Hepatic stellate cell (primary cell): ENCODE results near the gene FOXC1.

ENCODE experiments used
- DNase-seq: peaks from one replicate; pipeline ENCODE4 v3.0.0; 2011; ENCODE audit warnings: low spot score

Gene FOXC1

DNA sequence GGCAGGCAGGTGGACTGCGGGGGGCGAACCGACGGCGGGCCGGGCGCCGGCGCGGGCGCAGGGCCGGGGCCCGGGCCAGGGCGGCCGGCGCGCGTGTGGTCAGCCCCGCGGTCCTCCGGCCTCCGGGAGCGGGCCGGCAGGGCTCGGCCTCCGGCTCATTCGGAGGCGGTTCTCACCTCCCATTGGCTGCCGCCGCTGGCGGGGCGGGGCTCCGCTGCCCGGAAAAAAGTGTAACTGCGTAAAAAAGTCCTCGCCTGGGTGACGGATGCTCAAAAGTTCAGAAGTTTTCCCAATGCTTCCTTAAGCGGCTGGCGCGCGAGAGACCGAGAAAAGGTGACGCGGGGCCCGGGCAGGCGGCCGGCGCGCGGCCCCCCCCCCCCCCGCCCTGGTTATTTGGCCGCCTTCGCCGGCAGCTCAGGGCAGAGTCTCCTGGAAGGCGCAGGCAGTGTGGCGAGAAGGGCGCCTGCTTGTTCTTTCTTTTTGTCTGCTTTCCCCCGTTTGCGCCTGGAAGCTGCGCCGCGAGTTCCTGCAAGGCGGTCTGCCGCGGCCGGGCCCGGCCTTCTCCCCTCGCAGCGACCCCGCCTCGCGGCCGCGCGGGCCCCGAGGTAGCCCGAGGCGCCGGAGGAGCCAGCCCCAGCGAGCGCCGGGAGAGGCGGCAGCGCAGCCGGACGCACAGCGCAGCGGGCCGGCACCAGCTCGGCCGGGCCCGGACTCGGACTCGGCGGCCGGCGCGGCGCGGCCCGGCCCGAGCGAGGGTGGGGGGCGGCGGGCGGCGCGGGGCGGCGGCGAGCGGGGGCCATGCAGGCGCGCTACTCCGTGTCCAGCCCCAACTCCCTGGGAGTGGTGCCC lies at the start of gene FOXC1:
TSS of gene FOXC1 (plus strand) at position 268 of the 849 bp plus-strand sequence. CDS start at position 799, 531 bp downstream.
- DNase-seq, result peak; percentile 99

DNA sequence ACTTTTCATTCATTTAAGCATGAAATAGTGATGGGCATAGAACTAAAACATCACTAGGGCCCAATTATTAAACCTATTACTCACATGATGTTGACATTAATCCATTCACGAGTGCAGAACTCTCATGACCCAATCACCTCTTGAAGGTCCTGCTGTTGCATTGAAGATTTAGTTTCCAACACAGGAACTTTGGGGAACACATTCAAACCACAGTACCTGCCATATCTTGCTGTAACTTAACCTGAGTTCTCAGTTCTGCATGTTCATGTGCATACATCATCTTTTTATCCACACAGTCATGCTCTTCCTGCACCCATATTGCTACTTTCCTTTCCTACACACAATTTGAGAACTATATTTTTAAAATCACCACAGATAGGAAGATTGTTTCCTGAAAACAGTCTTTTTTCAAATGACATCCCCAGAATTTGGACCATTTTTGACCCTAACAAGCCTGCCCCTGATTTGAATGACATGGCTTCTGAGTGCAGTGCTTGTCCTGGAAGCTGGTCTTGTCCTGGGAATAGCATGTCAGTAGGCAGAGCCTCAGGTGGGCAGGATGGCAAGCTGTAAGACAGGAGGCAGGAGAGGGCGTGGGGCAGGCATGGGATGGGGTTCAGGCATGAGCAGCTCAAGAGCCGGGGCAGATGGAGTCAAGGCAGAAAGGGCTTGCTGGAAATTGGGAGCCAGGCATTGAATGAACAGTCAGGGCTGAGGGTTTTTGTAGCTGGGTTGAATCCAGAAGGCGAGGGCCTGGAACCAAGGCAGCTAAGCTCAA lies 49.2 kb upstream of the FOXC1 start:
- no peak for DNase-seq

DNA sequence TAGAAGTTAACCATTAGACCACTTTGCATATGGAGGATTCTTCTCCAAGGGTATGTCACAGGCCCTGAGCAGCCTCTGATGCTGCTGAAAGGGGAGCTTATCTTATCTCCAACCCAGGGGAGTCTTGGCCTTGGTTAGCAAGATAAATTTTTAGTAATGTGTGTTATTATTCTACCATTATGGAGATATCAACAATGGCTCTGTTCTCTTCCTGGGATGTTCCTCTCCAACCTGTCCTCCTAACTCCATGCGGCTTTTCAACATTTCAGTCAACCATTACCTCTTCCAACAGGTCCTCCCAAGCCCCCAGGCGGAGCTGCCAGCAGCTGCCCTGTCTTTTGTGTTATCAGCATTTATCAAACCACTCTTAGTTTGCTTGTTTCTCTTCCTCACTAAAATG lies 48.4 kb upstream of the FOXC1 start:
- no peak for DNase-seq

DNA sequence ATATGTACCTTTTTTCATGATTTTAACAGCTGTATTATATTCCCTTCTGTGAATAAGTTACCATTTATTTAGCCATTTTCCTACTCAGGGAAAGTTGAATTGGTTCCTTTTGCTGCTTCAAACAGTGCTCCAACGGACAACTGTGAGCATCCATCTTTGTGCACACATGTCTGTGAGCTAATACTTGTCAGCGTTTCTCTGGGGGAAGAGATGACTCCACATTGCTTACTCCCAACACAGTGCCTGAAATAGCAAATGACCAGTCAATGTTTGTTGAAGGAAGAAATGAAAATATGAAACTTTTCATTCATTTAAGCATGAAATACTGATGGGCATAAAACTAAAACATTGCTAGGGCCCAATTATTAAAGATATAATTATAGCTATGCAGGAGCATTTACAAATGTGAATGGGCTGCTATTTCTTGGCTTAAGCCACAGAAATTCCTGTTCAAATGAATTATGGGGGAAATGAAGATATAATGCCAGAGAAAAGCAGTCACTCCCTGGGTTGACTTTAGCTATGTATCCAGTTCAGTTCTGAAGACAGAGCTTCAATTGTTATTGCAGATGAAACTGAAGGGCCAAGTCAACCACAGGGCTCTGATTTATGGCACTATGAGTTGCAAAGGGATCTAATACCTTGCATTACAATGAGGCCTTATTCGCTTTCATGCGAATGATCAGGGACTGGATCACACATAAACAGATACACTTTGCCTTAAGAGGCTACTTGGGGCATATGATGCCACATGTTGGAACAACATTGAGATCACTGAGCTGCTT lies 47.4 kb upstream of the FOXC1 start:
- no peak for DNase-seq

DNA sequence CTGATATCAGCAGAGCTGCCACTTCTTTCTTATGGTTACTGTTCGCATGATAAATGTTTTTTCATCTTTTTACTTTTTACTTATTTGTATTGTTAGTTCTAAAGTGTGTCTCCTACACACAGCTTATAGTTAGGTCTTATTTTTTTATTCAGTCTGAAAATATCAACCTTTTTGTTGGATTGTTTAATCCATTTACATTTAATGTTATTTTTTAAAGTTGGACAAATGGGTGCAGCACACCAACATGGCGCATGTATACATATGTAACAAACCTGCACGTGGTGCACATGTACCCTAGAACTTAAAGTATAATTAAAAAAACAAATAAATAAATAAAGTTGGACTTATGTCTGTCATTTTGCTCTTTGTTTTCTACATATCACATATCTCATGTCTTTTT lies 40.3 kb upstream of the FOXC1 start:
- DNase-seq, result no peak

DNA sequence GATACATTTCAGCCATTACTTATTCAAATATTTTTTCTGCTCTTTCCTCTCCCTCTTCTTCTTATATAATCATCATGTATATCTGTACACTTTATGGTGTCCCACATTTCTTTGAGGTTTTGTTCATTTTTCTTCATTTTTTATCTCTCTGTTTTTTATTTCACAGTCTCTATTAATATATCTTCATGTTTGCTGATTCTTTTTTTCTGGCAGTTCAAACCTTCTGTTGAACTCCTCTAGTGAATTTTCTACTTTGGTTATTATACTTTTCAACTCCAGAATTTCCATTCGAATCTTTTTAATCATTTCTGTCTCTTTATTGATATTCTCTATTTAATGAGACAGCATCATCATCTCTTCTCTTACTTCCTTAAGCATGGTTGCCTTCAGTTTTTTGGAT lies 38.9 kb upstream of the FOXC1 start:
- DNase-seq, result no peak

DNA sequence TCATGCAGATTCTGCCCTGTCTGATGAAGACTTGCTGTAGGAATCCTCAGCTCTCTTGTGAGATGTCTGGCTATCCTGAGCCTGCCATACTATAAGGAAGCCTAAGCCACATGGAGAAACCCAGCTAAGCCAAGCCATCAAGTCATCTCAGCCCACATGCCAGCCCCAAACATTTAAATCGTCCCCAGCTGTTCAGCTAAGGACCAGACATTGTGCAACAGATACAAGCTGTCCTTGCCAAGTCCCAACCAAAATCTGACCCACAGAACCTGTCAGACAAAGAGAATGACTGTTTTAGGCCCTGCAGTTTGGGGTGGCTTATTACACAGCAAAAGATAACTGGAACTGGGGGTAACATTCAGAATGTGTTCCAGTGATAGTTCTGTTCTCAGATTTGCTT lies 36.8 kb upstream of the FOXC1 start:
- no peak for DNase-seq

DNA sequence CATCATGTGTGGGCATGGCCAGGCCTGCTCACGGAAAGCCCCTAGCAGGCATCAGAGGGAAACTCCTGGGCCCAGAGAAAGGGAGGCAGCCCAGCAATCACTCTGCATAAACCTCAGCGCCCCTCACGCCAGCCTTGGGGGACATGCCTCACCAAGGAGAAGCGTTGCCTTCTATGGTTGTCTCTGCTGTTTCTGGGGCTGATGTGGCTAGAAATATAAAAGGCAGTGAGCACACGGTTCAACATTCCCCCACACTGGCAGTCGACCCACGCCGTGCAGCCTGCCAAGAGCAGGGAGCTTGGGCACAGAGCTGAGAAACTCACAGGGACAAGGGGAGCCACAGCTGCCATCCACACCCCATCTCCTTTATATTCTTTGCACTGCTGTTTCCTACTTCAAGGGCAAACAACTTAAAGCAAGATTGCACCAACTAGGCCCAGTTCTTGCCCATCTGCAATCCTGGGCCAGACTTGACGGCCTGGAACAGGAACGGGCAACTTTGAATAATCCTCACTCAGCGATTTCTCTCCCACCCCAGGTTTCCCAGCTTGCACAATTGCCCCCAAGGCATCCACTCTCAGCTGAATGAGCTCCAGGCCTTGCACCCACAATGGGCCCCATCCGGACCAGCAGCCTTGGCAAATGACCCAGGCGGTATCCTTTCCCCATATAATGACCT lies 35.5 kb upstream of the FOXC1 start:
- no peak for DNase-seq

DNA sequence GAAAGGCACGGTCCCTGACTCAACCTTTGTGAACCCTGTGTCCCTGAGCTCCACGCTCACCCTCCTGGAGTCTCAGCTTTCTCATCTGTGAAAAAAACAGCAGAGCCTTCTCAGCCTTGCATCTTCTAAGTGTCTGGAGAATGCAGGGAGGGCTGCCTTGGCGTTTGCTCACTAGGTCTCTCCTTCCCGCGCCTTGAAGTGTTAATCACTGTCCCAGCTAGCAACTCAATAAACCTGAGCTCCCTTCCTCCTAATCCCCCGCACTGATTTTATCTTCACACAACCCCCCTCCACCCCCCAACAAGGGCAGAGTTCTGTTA lies 34.9 kb upstream of the FOXC1 start:
- DNase-seq, result no peak

DNA sequence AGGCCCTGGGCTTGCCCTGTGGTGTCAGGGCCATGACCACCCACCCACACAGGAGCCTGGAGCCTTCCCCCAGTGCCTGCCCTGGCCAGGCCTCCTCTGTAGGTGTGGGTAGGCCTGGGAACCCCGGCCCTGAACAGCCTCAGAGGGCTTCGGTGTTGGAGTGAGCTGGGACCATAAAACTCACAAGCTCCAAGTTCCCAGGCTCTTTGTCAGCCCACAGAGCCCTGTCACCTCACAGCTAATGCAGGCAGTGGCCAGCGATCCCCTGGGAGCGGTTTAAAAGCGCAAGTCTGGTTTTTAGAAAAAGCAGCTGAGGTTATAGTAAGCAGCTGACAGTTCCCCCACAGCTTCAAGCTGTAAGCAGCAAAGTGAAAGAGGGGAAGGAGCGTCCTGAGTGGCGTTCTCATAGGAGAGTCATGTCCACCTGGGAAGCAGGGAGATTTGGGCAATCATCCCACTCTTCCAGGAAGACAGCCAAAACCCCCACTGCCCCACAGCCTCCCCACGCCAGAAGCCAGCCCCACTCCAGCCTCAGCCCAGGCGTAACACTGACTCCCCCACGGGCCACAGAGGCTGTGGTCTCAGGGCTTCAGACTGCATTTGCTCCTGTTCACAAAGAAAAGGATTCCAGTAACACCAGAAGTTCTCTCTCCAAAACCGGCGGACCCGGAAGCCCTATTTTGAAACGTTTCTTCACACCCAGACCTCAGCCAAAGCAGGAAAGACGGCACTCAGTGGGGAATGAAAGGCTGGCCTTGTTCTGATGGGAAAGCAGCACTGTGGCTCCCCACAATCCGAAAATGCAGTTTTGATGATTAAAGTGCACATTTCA lies 34.3 kb upstream of the FOXC1 start:
- DNase-seq, result peak; percentile 62

DNA sequence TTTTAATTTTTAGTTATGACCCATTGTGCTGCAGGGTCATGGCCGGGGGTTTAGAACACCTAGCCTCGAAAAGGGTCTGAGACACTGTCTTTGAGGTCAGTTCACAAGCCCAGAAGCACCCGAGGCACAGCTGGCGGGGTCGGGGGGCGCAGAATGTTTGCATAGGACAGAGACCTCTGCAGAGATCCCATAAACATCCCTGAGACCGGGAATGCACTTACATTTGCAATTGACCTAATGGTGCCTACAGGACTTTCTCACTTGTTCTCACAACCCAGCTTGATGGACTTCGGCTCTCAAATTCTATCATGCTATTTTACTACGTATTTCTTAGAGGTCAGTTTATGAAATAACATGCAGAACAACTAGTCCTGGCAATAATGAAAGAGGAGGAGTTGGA lies 33.5 kb upstream of the FOXC1 start:
- DNase-seq, result no peak

DNA sequence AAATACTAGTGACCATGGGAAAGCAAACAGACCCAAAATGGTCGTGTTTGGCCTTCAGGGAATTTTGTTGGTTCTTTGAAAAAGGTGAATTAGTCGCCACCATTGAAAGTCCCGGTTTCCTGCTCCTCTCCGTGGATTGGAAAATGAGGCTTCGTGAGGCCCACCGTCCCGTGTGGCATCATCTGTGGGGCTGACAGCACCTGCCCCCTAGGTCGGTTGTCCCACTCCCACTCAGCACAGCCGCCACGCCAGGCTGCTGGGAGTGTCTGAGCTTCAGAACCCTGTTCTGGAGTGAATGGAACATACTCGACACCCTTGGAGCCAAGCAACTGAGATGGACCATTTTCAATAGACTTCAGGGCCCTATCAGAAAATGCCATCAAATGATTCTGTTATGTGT lies 33.0 kb upstream of the FOXC1 start:
- no peak for DNase-seq

DNA sequence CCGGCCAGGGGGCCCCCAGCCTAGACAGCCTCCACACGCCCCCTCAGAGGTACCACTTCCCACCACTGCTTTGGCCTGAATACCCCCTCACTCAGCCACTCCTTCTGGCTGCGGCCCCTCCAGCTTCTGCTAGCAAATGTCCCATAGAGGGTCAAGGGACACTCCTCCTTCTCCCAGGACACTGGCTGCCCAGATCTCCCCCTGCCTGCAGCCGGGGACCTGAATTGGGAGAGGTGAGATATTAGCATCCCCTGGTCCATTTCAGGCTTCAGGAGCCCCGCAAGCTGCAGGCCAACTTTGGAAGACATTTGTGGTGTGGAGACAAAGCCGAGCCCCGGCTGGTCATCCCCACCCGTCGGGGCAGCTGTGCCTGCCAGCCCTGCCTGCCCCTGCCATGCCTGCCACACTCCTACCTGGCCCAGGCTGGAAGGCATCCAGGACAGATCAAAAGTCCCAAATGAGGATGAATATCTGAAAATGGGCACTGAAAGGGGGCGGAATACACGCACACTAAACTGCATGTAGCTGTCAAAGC lies 32.5 kb upstream of the FOXC1 start:
- DNase-seq, result no peak

DNA sequence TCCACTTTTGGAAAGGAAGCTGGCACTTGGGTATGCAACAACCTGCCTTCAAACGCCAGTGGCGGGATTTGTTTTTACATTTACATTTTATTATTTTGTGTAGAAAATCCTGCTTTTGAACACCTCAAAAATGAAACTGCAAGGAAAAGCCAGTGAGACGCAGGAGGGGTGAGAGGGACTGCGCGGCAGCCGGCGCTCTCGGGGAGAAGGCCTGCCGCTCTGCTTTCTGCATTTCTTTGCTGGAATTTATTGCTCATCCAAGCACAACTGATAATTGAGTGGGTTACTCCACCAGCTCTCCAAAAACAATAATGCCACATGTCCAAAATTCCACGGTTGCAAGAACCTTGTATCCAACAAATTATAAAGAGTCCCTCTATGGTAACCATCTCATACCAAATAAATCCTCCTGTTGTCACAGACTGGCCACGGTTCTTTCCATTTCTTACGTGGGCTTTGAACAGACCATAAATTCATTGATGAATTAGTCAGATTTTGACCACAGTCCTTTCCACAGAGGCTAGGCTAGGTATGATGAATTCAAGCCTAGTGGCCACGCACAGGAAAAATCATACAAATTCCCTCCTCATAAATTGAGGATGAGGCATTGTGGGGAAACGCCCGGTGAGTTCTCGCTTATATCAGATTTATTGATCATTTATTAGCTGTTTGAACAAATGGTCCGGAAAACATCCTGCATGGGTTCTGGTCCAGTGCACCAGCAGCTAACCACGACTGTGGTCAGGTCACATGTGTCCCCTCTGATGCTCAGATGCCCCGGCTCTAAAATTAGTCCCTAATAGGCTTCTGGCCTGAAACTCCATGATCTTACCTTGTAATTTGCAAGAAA lies 31.6 kb upstream of the FOXC1 start:
- DNase-seq, result no peak

DNA sequence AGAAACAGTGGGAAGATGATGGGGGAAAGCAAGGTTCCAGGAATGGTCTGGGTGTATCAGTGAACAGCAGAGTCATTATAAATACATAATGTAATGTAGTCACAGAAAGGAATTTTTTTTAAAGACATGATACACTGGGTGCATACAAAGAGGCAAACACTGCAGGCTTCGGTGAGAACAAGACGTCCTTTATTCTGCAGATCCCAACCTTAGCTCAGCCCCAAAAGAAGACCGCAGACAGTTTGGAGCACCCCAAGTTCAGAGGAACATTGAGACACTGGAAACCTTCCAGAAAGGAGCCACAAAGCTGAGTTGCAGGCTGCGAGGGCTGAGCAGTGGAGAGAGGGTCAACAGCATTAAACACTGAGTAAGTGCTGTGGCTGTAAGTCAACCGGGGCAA lies 30.6 kb upstream of the FOXC1 start:
- DNase-seq, result no peak

DNA sequence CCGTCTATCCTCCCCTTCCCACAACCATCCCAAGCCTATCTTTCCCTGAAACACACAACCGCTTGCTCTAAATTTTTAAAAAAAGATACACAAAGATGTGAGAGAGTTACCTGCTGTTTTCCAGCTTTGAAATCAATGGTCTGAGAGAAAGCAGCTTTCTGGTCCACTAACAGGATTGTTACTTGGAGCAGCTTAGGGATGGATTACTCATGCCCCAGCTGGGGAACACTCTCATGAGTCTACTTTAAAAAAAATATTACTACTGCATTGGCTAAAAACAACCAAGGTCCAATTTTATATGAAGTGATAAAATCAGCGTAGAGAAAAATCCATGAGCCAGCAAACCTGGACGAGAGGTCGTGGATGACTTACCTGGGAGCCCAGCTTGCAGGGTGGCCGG lies 29.6 kb upstream of the FOXC1 start:
- DNase-seq, result no peak

DNA sequence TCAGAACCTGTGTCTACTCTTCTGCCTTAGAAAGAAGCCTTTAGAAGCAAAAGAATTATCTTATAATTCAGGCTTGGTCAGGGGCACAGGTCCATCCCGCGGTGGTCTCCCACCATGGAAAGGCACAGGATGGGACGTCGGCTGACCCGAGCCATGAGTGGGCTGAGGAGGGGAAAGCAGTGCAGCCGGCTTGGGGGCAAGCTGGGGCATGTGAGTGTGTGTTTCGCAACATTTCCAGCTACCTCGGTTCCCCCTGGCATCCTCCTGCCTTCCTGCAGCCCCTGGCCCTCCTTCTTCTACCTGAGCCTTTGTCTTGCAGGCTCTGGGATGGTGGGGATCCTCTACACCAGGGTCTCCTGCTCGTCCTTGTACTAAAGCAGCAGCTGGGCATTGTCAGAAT lies 29.1 kb upstream of the FOXC1 start:
- no peak for DNase-seq

DNA sequence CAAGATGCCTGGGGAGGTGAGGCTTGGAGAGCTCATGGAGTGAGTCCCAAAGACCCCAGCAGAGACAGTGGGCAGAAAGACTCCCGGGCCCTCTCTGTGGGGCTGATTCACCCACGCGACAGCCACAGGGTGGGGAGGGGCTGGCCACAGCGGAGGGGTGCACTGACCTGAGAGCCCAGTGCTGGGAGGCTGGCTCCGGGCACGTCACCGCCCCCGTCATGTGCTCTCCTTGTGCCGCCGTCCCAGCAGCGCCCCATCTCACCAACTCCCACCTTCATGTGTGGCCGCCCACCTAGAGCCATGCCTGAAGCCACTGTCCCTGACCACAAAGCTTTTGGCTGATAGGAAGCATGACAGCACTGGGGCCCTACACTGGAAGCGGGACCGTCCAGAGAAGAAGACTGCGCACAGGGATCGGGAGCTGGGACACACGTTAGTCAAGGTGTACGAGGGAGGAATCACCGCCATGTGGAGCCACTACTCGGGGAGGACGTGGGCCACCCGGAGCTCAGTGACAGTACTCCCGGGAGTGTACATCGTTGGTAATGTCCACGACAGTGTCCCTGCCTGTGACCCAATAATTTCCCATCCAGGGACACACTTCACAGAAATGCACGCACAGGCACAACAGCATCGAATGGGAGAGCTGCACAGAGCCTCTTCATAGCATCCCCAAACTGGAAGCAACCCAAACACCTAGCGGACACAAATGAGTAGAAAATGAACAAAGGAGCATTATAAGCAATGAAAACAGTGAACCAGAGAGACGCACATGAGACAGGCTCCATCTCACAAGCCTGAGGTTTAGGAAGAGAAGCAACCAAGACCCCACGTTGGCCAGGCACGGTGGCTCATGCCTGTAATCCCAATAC lies 28.4 kb upstream of the FOXC1 start:
- no peak for DNase-seq

DNA sequence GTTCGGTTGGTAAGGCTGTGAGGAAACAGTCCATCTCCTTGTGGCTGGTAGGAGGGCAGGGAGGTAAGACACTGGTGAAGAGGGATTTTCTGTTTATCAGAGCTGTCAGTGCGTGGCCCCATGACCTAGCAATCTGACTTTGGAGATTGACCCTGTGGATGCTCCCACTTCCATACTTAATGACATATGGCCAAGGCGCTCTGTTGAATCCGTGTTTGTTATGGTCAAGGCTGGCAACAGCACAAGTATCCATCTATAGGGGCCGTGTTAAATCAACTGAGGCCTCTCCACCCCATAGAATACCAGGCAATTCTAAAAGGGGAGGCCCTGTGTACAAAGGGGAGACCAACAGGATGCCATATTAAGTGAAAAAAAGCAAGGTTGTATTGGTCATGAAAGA lies 25.6 kb upstream of the FOXC1 start:
- no peak for DNase-seq
